GM21723 (cell line): Measurements from ENCODE around the gene MECP2.
"Not testable (repeated sequence)": the region's sequence is repeated elsewhere in the genome, so short reads cannot be mapped to it uniquely, and the experiment has no call there.

Source experiments
- ATAC-seq: cut with Tn5 transposase; IDR thresholded peaks from one replicate; pipeline ENCODE4 v1.9.1; 2021; ENCODE audit warnings: mild to moderate bottlenecking, moderate library complexity; ENCODE audit not compliant: unreplicated experiment

The MECP2 gene

GRCh38 chrX:154097589-154098541 lies at the start of gene MECP2:
MECP2 (minus strand) TSS chrX:154097717.
- peak; percentile 74 for ATAC-seq

GRCh38 chrX:154144010-154144409 lies 46.5 kb upstream of the MECP2 start, which contains the start of gene OPN1LW:
OPN1LW (plus strand) TSS chrX:154144243; CDS start chrX:154144284, 41 bp downstream.
- not testable (repeated sequence) for ATAC-seq

GRCh38 chrX:154142950-154143745 lies 45.6 kb upstream of the MECP2 start:
- no peak for ATAC-seq

- no peak for ATAC-seq
Measured at GRCh38 chrX:154142386-154142785, 44.9 kb upstream of the MECP2 start.

GRCh38 chrX:154140742-154141141 lies 43.2 kb upstream of the MECP2 start:
- ATAC-seq, result no peak

- no peak for ATAC-seq
Measured at GRCh38 chrX:154140206-154140605, 42.7 kb upstream of the MECP2 start.

GRCh38 chrX:154138857-154139256 lies 41.3 kb upstream of the MECP2 start:
- no peak for ATAC-seq

GRCh38 chrX:154136627-154137161 lies 39.2 kb upstream of the MECP2 start:
- no peak for ATAC-seq

GRCh38 chrX:154135458-154136229 lies 38.1 kb upstream of the MECP2 start:
- ATAC-seq, result no peak

GRCh38 chrX:154132366-154132765 lies 34.8 kb upstream of the MECP2 start:
- no peak for ATAC-seq

GRCh38 chrX:154131955-154132354 lies 34.4 kb upstream of the MECP2 start:
- ATAC-seq, result no peak

GRCh38 chrX:154126101-154126500 lies 28.6 kb upstream of the MECP2 start:
- ATAC-seq, result no peak

- no peak for ATAC-seq
Measured at GRCh38 chrX:154125391-154126040, 28.0 kb upstream of the MECP2 start.

- no peak for ATAC-seq
Measured at GRCh38 chrX:154123241-154124219, 26.0 kb upstream of the MECP2 start.

- no peak for ATAC-seq
Measured at GRCh38 chrX:154121961-154122360, 24.4 kb upstream of the MECP2 start.

- ATAC-seq, result no peak
Measured at GRCh38 chrX:154121207-154121606, 23.7 kb upstream of the MECP2 start.

- no peak for ATAC-seq
Measured at GRCh38 chrX:154120567-154120966, 23.1 kb upstream of the MECP2 start.

- ATAC-seq, result no peak
Measured at GRCh38 chrX:154117566-154117965, 20.0 kb upstream of the MECP2 start.
